ENCODE results near the gene PPP1R3E.

DNA sequence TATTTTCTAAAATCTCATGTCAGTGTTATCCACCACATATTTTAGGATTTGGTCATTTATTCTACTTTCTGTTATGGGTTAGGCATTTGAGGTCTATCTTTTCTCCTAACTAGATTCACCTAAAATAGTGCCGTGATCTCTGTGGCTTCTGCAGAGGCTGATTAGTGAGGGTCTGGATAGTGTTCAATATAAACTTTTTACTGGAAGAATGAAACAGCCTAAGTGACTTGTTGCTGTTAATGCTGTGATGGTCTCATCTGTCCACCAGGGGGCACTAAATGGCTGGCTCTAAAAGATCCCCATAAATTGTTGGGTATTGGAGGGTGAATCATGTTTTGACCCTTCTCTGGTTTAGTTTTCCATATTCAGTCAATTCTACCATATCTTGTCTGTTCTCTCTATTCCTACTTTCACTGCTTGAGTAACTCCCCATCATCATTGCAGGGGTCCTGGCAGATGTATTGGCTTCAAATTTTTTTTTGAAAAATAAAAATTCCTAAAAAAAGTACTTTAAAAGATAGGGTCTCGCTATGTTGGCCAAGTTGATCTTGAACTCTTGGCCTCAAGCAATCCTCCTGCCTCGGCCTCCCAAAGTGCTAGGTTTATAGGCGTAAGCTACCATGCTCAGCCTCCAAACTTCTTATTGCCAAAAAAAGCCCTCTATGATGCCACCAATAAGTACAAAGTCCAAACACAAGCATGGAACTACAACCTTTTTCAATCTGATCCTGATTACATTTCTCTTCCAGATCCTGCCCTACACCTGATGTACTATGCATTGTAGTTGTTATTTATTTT lies 25.5 kb upstream of the PPP1R3E start:
- TF ChIP-seq, protein P1, sequence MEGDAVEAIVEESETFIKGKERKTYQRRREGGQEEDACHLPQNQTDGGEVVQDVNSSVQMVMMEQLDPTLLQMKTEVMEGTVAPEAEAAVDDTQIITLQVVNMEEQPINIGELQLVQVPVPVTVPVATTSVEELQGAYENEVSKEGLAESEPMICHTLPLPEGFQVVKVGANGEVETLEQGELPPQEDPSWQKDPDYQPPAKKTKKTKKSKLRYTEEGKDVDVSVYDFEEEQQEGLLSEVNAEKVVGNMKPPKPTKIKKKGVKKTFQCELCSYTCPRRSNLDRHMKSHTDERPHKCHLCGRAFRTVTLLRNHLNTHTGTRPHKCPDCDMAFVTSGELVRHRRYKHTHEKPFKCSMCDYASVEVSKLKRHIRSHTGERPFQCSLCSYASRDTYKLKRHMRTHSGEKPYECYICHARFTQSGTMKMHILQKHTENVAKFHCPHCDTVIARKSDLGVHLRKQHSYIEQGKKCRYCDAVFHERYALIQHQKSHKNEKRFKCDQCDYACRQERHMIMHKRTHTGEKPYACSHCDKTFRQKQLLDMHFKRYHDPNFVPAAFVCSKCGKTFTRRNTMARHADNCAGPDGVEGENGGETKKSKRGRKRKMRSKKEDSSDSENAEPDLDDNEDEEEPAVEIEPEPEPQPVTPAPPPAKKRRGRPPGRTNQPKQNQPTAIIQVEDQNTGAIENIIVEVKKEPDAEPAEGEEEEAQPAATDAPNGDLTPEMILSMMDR (IDR thresholded peaks at IDR 0.05): peak; percentile 74 to 91 (median 88)
- TF ChIP-seq POLR2A (IDR thresholded peaks at IDR 0.05): no peak

Data from body of pancreas (tissue), 4 donors.